Skin epidermis (tissue), 12 donors: Measurements from ENCODE around the gene OR5T3.
"Not testable (repeated sequence)": the region's sequence is repeated elsewhere in the genome, so short reads cannot be mapped to it uniquely, and the experiment has no call there.

Experiments used
- H3K27ac ChIP-seq, 21 experiments: fragments of 200-600 bp; sonication (generic) in 11 of 21; one replicate each; pipeline ENCODE4 v1.5.0; 2020; ENCODE audit warnings: mild to moderate bottlenecking in 3 of 21, inconsistent platforms in 2 of 21, moderate library complexity in 2 of 21
- H3K4me3 ChIP-seq, 7 experiments: fragments of 200-600 bp; sonication (generic) in 2 of 7; one replicate each; pipeline ENCODE4 v1.5.0; 2020; ENCODE audit warnings: inconsistent platforms in 2 of 7, mild to moderate bottlenecking in 2 of 7, moderate library complexity in 1 of 7

Gene OR5T3

GRCh38 chr11:56251954-56252353 is at the start of gene OR5T3:
Gene OR5T3, plus strand, starts transcription at chr11:56252254. Its CDS starts 0 bp downstream, at chr11:56252254.
- Histone ChIP-seq H3K4me3 (no peak within 1 kb of the TSS), H3K27ac (no peak within 1 kb of the TSS)

GRCh38 chr11:56207790-56208189 is 44.3 kb upstream of the OR5T3 start:
- H3K27ac ChIP-seq: no peak overlapping the region
- no peak overlapping the region for H3K4me3 ChIP-seq

DNA sequence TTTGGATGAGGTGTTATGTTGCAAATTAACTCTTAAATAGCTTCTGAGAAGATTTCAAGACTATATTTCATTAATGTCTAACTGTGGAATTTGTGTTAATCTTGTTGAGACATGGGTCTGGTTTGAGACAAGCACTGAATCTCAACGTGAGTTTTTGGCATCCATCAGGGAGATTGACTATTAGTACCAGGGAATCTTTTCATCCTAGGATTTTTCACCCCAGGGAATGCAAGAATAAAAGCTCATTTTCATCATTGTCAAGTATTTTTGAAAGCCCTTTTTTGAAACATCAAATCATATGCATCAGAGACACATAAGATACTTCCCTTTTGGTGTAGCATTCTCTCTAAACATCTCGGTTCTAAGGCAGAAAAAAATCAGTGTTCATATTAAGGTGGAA is 37.5 kb upstream of the OR5T3 start:
- no peak overlapping the region for H3K4me3 ChIP-seq
- H3K27ac ChIP-seq: no peak overlapping the region

- H3K27ac ChIP-seq: not testable (repeated sequence)
Measured at GRCh38 chr11:56219735-56220134, 32.3 kb upstream of the OR5T3 start.

GRCh38 chr11:56234155-56234554 is 17.9 kb upstream of the OR5T3 start, which contains the start of gene OR5T2:
Gene OR5T2, minus strand, starts transcription at chr11:56234255. Its CDS starts 1,193 bp downstream, at chr11:56233062.
- Histone ChIP-seq H3K4me3 (no peak within 1 kb of the TSS), H3K27ac (no peak within 1 kb of the TSS)

More at GRCh38 chr11:56219735-56220134, 32.3 kb upstream of the OR5T3 start:
- not testable (repeated sequence) for H3K4me3 ChIP-seq

DNA sequence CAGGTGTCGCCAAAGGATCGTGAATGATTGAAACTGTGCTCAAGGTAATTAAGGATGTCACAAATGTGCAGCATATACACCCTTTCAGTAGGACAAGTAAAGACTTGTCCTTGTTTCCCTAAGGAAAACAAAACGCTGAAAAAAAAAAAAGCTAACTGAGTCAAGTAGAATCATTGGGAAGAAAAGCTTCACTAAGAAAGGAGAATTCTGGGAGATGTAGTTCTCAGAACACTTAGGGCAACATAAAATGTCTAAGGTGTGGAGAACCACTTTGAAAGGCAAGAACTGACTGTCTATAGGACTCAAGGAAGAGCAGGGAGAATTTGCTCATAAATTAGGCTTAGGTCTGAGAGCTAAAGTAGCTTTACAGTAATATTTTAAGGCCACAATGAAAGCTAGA is 19.0 kb downstream of the OR5T3 start:
- no peak overlapping the region for H3K4me3 ChIP-seq
- no peak overlapping the region for H3K27ac ChIP-seq

DNA sequence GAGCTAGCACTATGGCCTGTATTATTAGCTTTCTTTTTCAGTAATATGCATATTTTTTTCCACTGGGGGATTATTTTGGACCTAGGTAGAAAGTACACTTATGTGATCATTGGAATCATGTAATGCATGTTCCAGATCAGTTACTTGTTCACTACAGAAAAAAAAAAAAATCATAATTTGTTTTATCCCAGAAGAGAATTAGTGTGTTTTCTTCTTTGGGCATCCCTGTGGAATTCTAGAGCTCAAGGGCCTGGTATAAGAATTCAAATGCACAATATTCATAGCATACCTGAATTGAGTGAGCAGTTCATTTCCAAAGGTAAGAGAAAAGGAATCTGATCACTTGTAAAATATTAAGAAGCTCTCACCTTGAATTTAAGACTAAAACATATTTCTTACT is 21.8 kb downstream of the OR5T3 start, which contains the start of gene OR5T1:
Gene OR5T1, plus strand, starts transcription at position 301 of the 400 bp plus-strand sequence. CDS start 1,485 bp downstream, outside the sequence.
- Histone ChIP-seq H3K27ac (no peak within 1 kb of the TSS), H3K4me3 (no peak within 1 kb of the TSS)

GRCh38 chr11:56292154-56292553 is 40.1 kb downstream of the OR5T3 start, which contains the start of gene OR8H1:
Gene OR8H1, minus strand, starts transcription at chr11:56292254. Its CDS starts 1,192 bp downstream, at chr11:56291062.
- Histone ChIP-seq H3K27ac (no peak within 1 kb of the TSS), H3K4me3 (no peak within 1 kb of the TSS)

GRCh38 chr11:56296898-56297297 is 44.8 kb downstream of the OR5T3 start:
- no peak overlapping the region for H3K4me3 ChIP-seq
- no peak overlapping the region for H3K27ac ChIP-seq
